Upper lobe of left lung (tissue), 4 donors: ENCODE measurements around the gene S100A2.
A peak's percentile ranks its signal among the peaks of the same experiment; 100 is the strongest.

Experiments
- CTCF ChIP-seq, 6 experiments: fragments of 450-650 bp in 4 of 6; fragments of 200-600 bp in 2 of 6; sonication (generic) in 2 of 6; IDR thresholded peaks; one replicate each; pipeline ENCODE4 v1.5.1; 2016 to 2019; ENCODE audit warnings: antibody characterized with exemption in 6 of 6
- POLR2A ChIP-seq, 4 donors: fragments of 450-650 bp; IDR thresholded peaks; one replicate each; pipeline ENCODE4 v1.5.1; 2016 to 2017; ENCODE audit warnings: antibody characterized with exemption in 4 of 4, mild to moderate bottlenecking in 2 of 4
- POLR2AphosphoS5 ChIP-seq, 2 donors: sonication (generic); formaldehyde crosslinking; IDR thresholded peaks; one replicate each; pipeline ENCODE4 v1.5.1; 2017; ENCODE audit warnings: antibody characterized with exemption in 2 of 2

GRCh38 chr1:153566414-153567371 lies 1.0 kb upstream of the S100A2 start:
- TF ChIP-seq CTCF (IDR thresholded peaks at IDR 0.05) (peak in 3 of 6 experiments; percentile 3 to 20 (median 18)), POLR2AphosphoS5 (IDR thresholded peaks at IDR 0.05) (peak; percentile 96 to 97), POLR2A (IDR thresholded peaks at IDR 0.05) (peak in 2 of 4 donors; percentile 36 to 85)
